ENCODE data around the gene REN. TPM values are rescaled to one million over a fixed set of nuclear protein-coding genes. Genes with fewer than 3 reads are reported as not detected.

The REN gene
- total and polyA plus RNA-seq, 4 donors: 0.23 to 0.75 (median 0.29) TPM

DNA sequence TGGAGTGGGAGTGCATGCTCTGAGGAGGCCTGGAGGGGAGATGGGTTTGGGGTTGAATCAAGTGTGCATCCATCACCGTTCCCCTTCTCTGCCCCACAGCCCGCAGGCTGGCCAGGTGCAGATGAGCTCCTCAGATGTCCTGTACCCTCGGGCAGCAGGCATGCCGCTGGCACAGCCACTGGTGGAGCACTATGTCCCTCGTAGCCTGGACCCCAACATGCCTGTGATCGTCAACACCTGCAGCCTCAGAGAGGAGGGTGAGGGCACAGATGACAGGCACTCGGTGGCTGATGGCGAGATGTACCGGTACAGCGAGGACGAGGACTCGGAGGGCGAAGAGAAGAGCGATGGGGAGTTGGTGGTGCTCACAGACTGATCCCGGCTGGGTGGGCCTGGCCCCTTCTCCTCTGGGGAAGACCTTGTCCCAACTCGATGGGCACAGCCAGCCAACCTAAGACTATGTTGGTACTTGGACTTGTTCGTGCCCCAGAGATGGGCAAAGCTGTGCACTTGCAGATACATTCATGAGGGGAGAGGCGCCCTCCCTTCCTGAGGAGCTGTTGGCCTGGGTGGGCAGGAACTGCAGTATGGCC, 40.3 kb downstream of the REN start:
- DNase-seq (no peak), ATAC-seq (ENCODE audit: insufficient read depth, low FRiP score) (no peak)
- Histone ChIP-seq H3K4me3 (no peak overlapping the region), H3K4me1 (ENCODE audit: control insufficient read depth in 5 of 5, insufficient read depth in 5 of 5, low read length in 5 of 5) (peaks cover 0 to 30% (median 10%) of the 10 kb centered on the region in 5 donors), H3K27me3 (ENCODE audit: control insufficient read depth in 3 of 3, insufficient read depth in 3 of 3, low read length in 2 of 3) (no peaks in the 10 kb centered on the region), H3K9ac (ENCODE audit: insufficient read depth in 1 of 2, low read length in 2 of 2) (no peak overlapping the region), H3K27ac (ENCODE audit: low read depth in 1 of 2, low read length in 1 of 2) (peak overlapping the region in 1 of 2 donors; percentile 15), H3K9me3 (ENCODE audit: control insufficient read depth in 4 of 4, insufficient read depth in 3 of 4, low read length in 3 of 4) (no peaks in the 10 kb centered on the region), H3K36me3 (ENCODE audit: control insufficient read depth in 4 of 4, insufficient read depth in 4 of 4, low read length in 4 of 4) (peaks cover 0 to 33% (median 28%) of the 10 kb centered on the region in 4 donors)
- TF ChIP-seq, protein P1, sequence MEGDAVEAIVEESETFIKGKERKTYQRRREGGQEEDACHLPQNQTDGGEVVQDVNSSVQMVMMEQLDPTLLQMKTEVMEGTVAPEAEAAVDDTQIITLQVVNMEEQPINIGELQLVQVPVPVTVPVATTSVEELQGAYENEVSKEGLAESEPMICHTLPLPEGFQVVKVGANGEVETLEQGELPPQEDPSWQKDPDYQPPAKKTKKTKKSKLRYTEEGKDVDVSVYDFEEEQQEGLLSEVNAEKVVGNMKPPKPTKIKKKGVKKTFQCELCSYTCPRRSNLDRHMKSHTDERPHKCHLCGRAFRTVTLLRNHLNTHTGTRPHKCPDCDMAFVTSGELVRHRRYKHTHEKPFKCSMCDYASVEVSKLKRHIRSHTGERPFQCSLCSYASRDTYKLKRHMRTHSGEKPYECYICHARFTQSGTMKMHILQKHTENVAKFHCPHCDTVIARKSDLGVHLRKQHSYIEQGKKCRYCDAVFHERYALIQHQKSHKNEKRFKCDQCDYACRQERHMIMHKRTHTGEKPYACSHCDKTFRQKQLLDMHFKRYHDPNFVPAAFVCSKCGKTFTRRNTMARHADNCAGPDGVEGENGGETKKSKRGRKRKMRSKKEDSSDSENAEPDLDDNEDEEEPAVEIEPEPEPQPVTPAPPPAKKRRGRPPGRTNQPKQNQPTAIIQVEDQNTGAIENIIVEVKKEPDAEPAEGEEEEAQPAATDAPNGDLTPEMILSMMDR (IDR thresholded peaks at IDR 0.05; ENCODE audit: control extremely low read depth, extremely low read depth): no peak
- 90 to 91% methylated on average over 17 to 18 of the region's 18 CpGs for WGBS, 2 donors

DNA sequence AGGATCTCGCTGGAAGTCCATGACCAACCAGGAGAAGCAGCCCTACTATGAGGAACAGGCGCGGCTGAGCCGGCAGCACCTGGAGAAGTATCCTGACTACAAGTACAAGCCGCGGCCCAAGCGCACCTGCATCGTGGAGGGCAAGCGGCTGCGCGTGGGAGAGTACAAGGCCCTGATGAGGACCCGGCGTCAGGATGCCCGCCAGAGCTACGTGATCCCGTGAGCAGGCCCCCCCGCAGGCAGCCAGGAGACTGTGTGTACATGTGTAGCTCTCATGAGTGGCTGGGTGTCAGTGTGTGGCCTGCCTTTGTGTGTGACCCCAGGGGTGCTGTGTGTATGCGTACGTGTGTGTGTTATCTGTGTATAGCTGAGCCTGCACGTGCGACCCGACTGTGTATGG, 41.5 kb downstream of the REN start:
- H3K27me3 ChIP-seq (ENCODE audit: control insufficient read depth in 3 of 3, insufficient read depth in 3 of 3, low read length in 2 of 3): no peaks in the 10 kb centered on the region
- ATAC-seq (ENCODE audit: insufficient read depth, low FRiP score) (no peak), DNase-seq (no peak)
- WGBS, 2 donors: 91 to 94% methylated on average over 22 of the region's 22 CpGs
- no peak overlapping the region for H3K27ac ChIP-seq (ENCODE audit: low read depth in 1 of 2, low read length in 1 of 2)
- no peak overlapping the region for H3K9ac ChIP-seq (ENCODE audit: insufficient read depth in 1 of 2, low read length in 2 of 2)
- H3K9me3 ChIP-seq (ENCODE audit: control insufficient read depth in 4 of 4, insufficient read depth in 3 of 4, low read length in 3 of 4): no peaks in the 10 kb centered on the region
- TF ChIP-seq, protein P1 (IDR thresholded peaks at IDR 0.05; ENCODE audit: control extremely low read depth, extremely low read depth): no peak
- peaks cover 0 to 28% (median 10%) of the 10 kb centered on the region in 5 donors for H3K4me1 ChIP-seq (ENCODE audit: control insufficient read depth in 5 of 5, insufficient read depth in 5 of 5, low read length in 5 of 5)
- H3K36me3 ChIP-seq (ENCODE audit: control insufficient read depth in 4 of 4, insufficient read depth in 4 of 4, low read length in 4 of 4): peaks cover 0 to 39% (median 29%) of the 10 kb centered on the region in 4 donors
- no peak overlapping the region for H3K4me3 ChIP-seq

DNA sequence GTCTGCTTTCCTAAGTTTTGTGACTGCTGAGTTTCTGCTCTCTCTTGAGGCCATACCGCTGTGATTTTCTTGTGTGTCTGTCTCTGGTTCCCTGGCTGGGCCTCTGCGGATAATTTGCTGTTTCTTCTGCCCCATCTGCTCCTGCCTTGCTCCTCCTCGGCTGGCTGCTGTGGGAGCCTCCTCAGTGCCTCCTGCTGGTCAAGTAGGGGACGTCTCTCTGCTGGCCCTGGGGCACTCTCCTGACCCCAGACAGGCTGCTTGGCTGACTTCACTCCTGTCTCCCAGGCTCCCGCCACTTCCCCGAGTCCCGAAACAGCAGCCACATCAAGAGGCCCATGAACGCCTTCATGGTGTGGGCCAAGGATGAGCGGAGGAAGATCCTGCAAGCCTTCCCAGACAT, 42.8 kb downstream of the REN start:
- H3K9me3 ChIP-seq (ENCODE audit: control insufficient read depth in 4 of 4, insufficient read depth in 3 of 4, low read length in 3 of 4): no peaks in the 10 kb centered on the region
- ATAC-seq (ENCODE audit: insufficient read depth, low FRiP score): no peak
- peaks cover 0 to 23% (median 10%) of the 10 kb centered on the region in 5 donors for H3K4me1 ChIP-seq (ENCODE audit: control insufficient read depth in 5 of 5, insufficient read depth in 5 of 5, low read length in 5 of 5)
- H3K36me3 ChIP-seq (ENCODE audit: control insufficient read depth in 4 of 4, insufficient read depth in 4 of 4, low read length in 4 of 4): peaks cover 0 to 45% (median 36%) of the 10 kb centered on the region in 4 donors
- no peak overlapping the region for H3K4me3 ChIP-seq
- no peaks in the 10 kb centered on the region for H3K27me3 ChIP-seq (ENCODE audit: control insufficient read depth in 3 of 3, insufficient read depth in 3 of 3, low read length in 2 of 3)
- no peak overlapping the region for H3K9ac ChIP-seq (ENCODE audit: insufficient read depth in 1 of 2, low read length in 2 of 2)
- 72 to 81% methylated on average over 9 of the region's 9 CpGs for WGBS, 2 donors
- TF ChIP-seq, protein P1 (IDR thresholded peaks at IDR 0.05; ENCODE audit: control extremely low read depth, extremely low read depth): no peak
- no peak for DNase-seq
- peak overlapping the region in 1 of 2 donors; percentile 4 for H3K27ac ChIP-seq (ENCODE audit: low read depth in 1 of 2, low read length in 1 of 2)
